Gastrocnemius medialis (tissue), 4 donors: Measurements from ENCODE around the gene UTP4.

Experiments used
- POLR2A ChIP-seq, 2 donors: fragments of 450-650 bp; IDR thresholded peaks; one replicate each; pipeline ENCODE4 v1.6.1; 2017; ENCODE audit warnings: antibody characterized with exemption in 2 of 2, mild to moderate bottlenecking in 2 of 2, moderate library complexity in 2 of 2
- TF ChIP-seq, protein P1 (sequence below), 5 experiments: fragments of 450-650 bp in 3 of 5; fragments of 200-600 bp in 2 of 5; sonication (generic) in 2 of 5; IDR thresholded peaks in 4 of 5; conservative IDR thresholded peaks in 1 of 5; 1 replicate in 4 of 5; 2 replicates in 1 of 5; pipeline ENCODE4 v1.5.1; 2016 to 2019; ENCODE audit warnings: antibody characterized with exemption in 5 of 5, mild to moderate bottlenecking in 3 of 5, moderate library complexity in 3 of 5

DNA sequence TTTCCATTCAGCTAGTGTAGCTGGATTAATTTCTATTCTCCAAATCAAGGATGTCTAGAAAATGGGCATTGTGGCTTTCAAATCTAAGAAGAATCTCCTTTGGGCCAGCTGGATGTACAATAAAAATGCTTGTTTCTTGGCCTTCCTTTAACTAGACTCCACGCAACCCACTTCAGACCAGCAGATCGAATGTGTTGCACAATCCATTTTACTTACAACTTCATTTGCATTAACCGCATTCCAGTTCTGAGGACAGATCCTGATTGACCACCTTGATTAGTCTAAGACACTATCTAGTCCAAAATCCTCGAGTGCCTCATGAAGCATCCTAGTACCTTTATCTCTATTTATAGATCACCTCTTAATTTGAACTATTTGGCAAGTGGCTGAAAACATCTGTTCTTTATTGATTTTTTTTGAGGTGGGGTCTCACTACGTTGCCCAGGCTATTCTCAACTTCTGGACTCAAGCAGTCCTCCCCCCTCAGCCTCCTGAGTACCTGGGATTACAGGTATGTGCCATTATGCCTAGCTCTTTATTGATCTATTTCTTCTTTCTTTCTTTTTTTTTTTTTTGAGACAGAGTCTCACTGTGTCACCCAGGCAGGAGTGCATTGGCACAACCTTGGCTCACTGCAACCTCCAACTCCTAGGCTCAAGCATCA lies 47.3 kb upstream of the UTP4 start:
- TF ChIP-seq, protein P1, sequence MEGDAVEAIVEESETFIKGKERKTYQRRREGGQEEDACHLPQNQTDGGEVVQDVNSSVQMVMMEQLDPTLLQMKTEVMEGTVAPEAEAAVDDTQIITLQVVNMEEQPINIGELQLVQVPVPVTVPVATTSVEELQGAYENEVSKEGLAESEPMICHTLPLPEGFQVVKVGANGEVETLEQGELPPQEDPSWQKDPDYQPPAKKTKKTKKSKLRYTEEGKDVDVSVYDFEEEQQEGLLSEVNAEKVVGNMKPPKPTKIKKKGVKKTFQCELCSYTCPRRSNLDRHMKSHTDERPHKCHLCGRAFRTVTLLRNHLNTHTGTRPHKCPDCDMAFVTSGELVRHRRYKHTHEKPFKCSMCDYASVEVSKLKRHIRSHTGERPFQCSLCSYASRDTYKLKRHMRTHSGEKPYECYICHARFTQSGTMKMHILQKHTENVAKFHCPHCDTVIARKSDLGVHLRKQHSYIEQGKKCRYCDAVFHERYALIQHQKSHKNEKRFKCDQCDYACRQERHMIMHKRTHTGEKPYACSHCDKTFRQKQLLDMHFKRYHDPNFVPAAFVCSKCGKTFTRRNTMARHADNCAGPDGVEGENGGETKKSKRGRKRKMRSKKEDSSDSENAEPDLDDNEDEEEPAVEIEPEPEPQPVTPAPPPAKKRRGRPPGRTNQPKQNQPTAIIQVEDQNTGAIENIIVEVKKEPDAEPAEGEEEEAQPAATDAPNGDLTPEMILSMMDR (IDR thresholded peaks at IDR 0.05 in 4 of 5, conservative IDR thresholded peaks at IDR 0.05 in 1 of 5) = no peak
- no peak for TF ChIP-seq POLR2A (IDR thresholded peaks at IDR 0.05)
